ENCODE data around the gene KISS1.

Gene KISS1

GRCh38 chr1:204191456-204191855 is 4.8 kb downstream of the KISS1 start:
- no peak for DNase-seq
- no peak for TF ChIP-seq POLR2A (IDR thresholded peaks at IDR 0.05; ENCODE audit: low read length)
- TF ChIP-seq GATA1 (IDR thresholded peaks at IDR 0.05; ENCODE audit: low read depth, low read length): no peak

DNA sequence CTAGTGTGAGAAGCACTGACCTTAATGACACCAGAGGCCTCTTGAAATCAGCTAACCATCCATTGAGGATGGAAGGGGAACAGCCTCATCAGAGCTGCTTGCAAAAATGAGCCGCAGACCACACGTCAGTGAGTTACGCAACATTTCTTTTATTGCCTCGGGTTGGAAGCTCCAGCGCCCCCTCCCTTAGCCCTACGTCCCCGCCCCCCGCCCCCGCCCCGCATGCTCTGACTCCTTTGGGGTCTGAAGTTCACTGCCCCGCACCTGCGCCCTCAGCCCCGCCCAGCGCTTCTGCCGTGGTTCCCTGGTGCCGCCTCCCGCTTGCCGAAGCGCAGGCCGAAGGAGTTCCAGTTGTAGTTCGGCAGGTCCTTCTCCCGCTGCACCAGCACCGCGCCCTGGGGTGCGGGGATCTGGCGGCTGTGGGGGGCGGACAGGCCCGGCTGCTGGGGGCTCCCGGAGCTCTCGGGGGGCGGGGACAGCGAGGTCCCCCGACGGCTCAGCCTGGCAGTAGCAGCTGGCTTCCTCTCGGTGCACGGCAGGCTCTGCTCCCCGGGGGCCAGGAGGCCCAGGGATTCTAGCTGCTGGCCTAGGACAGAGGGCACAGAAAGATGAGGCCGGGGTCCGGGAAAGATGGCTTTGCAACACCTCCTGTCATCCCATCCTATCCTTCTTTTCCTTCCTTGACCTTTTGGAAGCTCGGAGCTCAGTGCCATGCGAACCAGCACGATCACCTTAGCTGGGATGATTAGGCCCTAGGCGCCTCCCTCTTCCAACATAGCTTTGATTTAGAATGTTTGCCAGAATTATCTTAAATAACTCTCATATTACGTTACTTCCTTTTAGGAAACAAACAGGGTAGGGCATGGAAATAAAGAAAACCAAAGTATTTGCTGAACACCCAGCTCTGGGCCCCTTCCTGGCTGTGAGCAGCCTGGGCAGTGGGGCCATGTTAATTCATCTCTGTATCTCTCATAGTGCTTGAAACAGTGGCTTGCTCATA is 5.8 kb downstream of the KISS1 start:
- TF ChIP-seq GATA1 (IDR thresholded peaks at IDR 0.05; ENCODE audit: low read depth, low read length) (no peak), POLR2A (IDR thresholded peaks at IDR 0.05; ENCODE audit: low read length) (no peak)
- no peak for DNase-seq

GRCh38 chr1:204188959-204189639 is 7.2 kb downstream of the KISS1 start:
- no peak for DNase-seq
- TF ChIP-seq GATA1 (IDR thresholded peaks at IDR 0.05; ENCODE audit: low read depth, low read length): no peak

DNA sequence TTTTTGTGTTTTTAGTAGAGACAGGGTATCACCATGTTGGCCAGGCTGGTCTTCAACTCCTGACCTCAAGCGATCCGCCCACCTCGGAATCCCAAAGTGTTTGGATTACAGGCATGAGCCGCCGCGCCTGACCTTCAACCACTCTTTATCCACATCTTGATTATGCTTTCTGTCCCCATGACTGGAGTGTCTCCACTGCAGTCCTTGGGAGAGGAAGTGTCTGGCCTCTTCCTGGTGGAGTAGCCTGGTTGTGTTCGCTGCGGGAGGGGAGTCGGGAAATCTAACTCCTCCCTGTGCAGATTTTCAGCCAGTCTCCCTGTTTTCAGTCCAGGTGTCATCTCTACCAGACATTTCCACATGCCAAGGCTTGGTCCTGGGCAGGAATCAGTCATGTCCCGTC is 9.7 kb downstream of the KISS1 start:
- TF ChIP-seq GATA1 (IDR thresholded peaks at IDR 0.05; ENCODE audit: low read depth, low read length) (no peak), POLR2A (IDR thresholded peaks at IDR 0.05; ENCODE audit: low read length) (no peak)

GRCh38 chr1:204181116-204181515 is 15.2 kb downstream of the KISS1 start:
- DNase-seq: no peak
- TF ChIP-seq POLR2A (IDR thresholded peaks at IDR 0.05; ENCODE audit: low read length): no peak
- TF ChIP-seq GATA1 (IDR thresholded peaks at IDR 0.05; ENCODE audit: low read depth, low read length): no peak

More for the DNA sequence above, 9.7 kb downstream of the KISS1 start:
- no peak for DNase-seq

DNA sequence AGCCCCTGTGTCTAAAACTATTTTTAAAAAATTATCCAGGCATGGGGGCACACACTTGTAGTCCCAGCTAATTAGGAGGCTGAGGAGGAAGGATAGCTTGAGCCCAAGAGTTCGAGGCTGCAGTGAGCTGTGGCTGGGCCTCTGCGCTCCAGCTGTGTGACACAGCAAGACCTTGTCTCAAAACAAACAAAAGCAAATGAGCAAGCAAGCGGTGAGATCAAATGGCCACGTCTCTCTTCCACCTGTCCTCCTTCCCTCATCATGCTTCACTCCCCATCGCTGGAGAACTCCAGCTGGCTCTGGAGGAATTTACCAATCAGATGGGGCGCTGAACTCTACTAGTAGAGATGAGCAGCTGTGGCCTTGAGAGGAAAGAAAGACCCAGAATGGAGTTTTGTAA is 16.2 kb downstream of the KISS1 start:
- TF ChIP-seq POLR2A (IDR thresholded peaks at IDR 0.05; ENCODE audit: low read length): no peak
- no peak for TF ChIP-seq GATA1 (IDR thresholded peaks at IDR 0.05; ENCODE audit: low read depth, low read length)
- no peak for DNase-seq

- TF ChIP-seq GATA1 (IDR thresholded peaks at IDR 0.05; ENCODE audit: low read depth, low read length) (no peak), POLR2A (IDR thresholded peaks at IDR 0.05; ENCODE audit: low read length) (no peak)
- no peak for DNase-seq
Observed at GRCh38 chr1:204178487-204179281, 17.6 kb downstream of the KISS1 start.

- DNase-seq: peak; percentile 52 to 63
- TF ChIP-seq POLR2A (IDR thresholded peaks at IDR 0.05; ENCODE audit: low read length): no peak
- TF ChIP-seq GATA1 (IDR thresholded peaks at IDR 0.05; ENCODE audit: low read depth, low read length): no peak
Observed at GRCh38 chr1:204177133-204177532, 19.2 kb downstream of the KISS1 start.

- TF ChIP-seq GATA1 (IDR thresholded peaks at IDR 0.05; ENCODE audit: low read depth, low read length): no peak
- no peak for TF ChIP-seq POLR2A (IDR thresholded peaks at IDR 0.05; ENCODE audit: low read length)
- no peak for DNase-seq
Observed at GRCh38 chr1:204176049-204176448, 20.2 kb downstream of the KISS1 start.

DNA sequence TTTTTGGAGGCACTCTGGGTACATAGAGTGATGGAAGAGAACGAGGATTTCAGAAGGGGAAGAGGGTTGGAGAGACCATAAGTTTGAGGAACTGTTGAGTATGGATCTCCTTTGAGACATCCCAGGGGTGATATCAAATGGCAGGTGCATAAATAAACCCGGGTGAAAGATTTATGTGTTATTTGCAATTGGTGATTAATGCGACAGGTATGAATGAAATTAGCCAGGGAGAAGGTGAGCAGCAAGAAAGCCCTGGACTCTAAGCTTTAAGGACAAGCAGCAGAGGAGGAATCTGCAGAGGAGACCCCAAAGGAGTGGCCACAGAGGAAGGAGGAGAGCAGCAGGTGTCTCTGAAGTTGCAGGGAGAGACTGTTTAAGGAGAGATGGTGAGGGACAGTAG is 21.3 kb downstream of the KISS1 start:
- DNase-seq: no peak
- no peak for TF ChIP-seq POLR2A (IDR thresholded peaks at IDR 0.05; ENCODE audit: low read length)

GRCh38 chr1:204172404-204173029 is 23.8 kb downstream of the KISS1 start:
- no peak for TF ChIP-seq POLR2A (IDR thresholded peaks at IDR 0.05; ENCODE audit: low read length)
- TF ChIP-seq GATA1 (IDR thresholded peaks at IDR 0.05; ENCODE audit: low read depth, low read length): no peak
- no peak for DNase-seq

DNA sequence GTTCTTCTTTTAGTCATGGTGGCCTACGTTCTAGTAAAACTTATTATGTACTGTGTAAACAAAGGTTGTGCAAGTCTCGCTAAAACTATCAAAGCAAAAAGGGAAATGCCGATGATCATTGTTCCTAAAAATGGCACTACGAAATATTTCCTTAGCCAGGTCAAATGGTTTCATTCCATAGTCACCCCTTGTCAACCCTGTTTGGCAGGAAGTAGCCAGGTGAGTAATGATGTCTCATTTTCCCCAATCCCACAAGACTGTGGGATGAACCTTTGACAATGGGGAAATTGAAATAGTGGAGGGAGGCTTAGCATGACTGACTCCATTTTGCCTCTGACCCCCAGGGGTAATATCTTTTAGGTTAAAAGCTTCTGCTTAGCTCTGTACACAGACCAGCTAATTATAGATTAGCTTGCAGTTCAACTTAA is 24.5 kb downstream of the KISS1 start:
- no peak for DNase-seq

GRCh38 chr1:204170494-204171155 is 25.7 kb downstream of the KISS1 start:
- DNase-seq: no peak
- TF ChIP-seq POLR2A (IDR thresholded peaks at IDR 0.05; ENCODE audit: low read length): no peak
- no peak for TF ChIP-seq GATA1 (IDR thresholded peaks at IDR 0.05; ENCODE audit: low read depth, low read length)

More for the DNA sequence above, 24.5 kb downstream of the KISS1 start:
- TF ChIP-seq POLR2A (IDR thresholded peaks at IDR 0.05; ENCODE audit: low read length): no peak
- no peak for TF ChIP-seq GATA1 (IDR thresholded peaks at IDR 0.05; ENCODE audit: low read depth, low read length)
